ENCODE results near the gene SSBP3.

DNA sequence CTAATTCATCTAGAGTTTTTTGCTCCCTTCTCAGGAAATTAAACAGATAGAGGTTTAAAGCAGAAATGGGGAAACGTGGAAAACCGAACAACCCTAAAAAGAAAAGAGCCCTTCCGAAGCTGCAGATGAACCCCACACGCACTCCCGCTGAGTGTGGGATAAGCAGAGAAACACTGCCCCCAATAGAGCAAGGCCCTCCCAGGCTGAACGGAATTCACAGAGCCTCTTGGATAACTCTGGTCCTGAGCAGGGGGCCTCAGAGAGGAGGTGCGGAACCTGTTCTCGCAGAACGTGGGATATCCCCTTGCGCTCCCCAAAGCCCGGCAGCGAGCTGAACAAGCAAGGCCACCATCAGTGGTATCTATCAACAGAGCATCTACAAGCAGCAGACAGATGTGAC lies 44.9 kb downstream of the SSBP3 start:
- TF ChIP-seq CTCF (IDR thresholded peaks at IDR 0.05; ENCODE audit: borderline replicate concordance, extremely low read depth, low read length, poor library complexity, severe bottlenecking) (peak; percentile 22), EZH2 (IDR thresholded peaks at IDR 0.05; ENCODE audit: borderline replicate concordance, low read depth, low read length, severe bottlenecking) (no peak)

Measured in DND-41 (cell line).